ENCODE results near the gene SH3PXD2B.

SH3PXD2B gene

GRCh38 chr5:172492097-172492840, 37.9 kb upstream of the SH3PXD2B start:
- Histone ChIP-seq H3K27me3 (ENCODE audit: insufficient read depth, low read length) (no peaks in the 10 kb centered on the region), H3K23ac (ENCODE audit: low read length) (no peak overlapping the region), H2BK5ac (ENCODE audit: low read depth, low read length, poor library complexity) (no peak overlapping the region), H3K4ac (ENCODE audit: low read depth, low read length) (no peak overlapping the region), H3K9me3 (ENCODE audit: insufficient read depth, low read depth, low read length) (peaks cover 4% of the 10 kb centered on the region), H2AFZ (ENCODE audit: insufficient read depth, low read length, poor library complexity) (no peak overlapping the region), H3K27ac (ENCODE audit: low read depth, low read length) (no peak overlapping the region), H2AK5ac (ENCODE audit: low read length) (no peak overlapping the region), H3K14ac (ENCODE audit: low read length) (no peak overlapping the region), H3K4me3 (ENCODE audit: low read depth, low read length) (no peak overlapping the region), H4K91ac (ENCODE audit: low read depth, low read length) (no peak overlapping the region), H3K4me1 (ENCODE audit: control insufficient read depth in 1 of 2, insufficient read depth in 2 of 2, low read length in 2 of 2) (no peaks in the 10 kb centered on the region), H3K79me1 (ENCODE audit: low read length) (no peaks in the 10 kb centered on the region), H2BK120ac (ENCODE audit: insufficient read depth, low read length, poor library complexity) (no peak overlapping the region), H3K4me2 (ENCODE audit: low read length) (no peak overlapping the region), H3K79me2 (ENCODE audit: control insufficient read depth, insufficient read depth, low read length, poor library complexity) (no peaks in the 10 kb centered on the region), H2BK12ac (ENCODE audit: low read length) (no peak overlapping the region), H3K9ac (ENCODE audit: low read length) (no peak overlapping the region), H4K12ac (ENCODE audit: low read depth, low read length) (no peak overlapping the region), H3K36me3 (ENCODE audit: control insufficient read depth in 1 of 2, insufficient read depth in 2 of 2, low read length in 2 of 2) (no peaks in the 10 kb centered on the region), H3K18ac (ENCODE audit: low read length) (no peak overlapping the region), H4K8ac (ENCODE audit: low read depth, low read length) (no peak overlapping the region)
- DNase-seq, result no peak
- no CpG with 5 or more reads among the region's 14 CpGs for WGBS (ENCODE audit: extremely low coverage, insufficient coverage, insufficient read length)

GRCh38 chr5:172491481-172491880, 37.2 kb upstream of the SH3PXD2B start:
- H3K79me1 ChIP-seq (ENCODE audit: low read length), result no peaks in the 10 kb centered on the region
- no peaks in the 10 kb centered on the region for H3K27me3 ChIP-seq (ENCODE audit: insufficient read depth, low read length)
- H2BK120ac ChIP-seq (ENCODE audit: insufficient read depth, low read length, poor library complexity), result no peak overlapping the region
- no peaks in the 10 kb centered on the region for H3K79me2 ChIP-seq (ENCODE audit: control insufficient read depth, insufficient read depth, low read length, poor library complexity)
- no peak overlapping the region for H2BK12ac ChIP-seq (ENCODE audit: low read length)
- H3K4ac ChIP-seq (ENCODE audit: low read depth, low read length), result no peak overlapping the region
- H3K9me3 ChIP-seq (ENCODE audit: insufficient read depth, low read depth, low read length), result peaks cover 3% of the 10 kb centered on the region
- H3K27ac ChIP-seq (ENCODE audit: low read depth, low read length), result no peak overlapping the region
- H3K4me1 ChIP-seq (ENCODE audit: control insufficient read depth in 1 of 2, insufficient read depth in 2 of 2, low read length in 2 of 2), result no peaks in the 10 kb centered on the region
- H3K23ac ChIP-seq (ENCODE audit: low read length), result no peak overlapping the region
- no peak overlapping the region for H3K9ac ChIP-seq (ENCODE audit: low read length)
- WGBS (ENCODE audit: extremely low coverage, insufficient coverage, insufficient read length), result no CpG with 5 or more reads among the region's 8 CpGs
- H4K91ac ChIP-seq (ENCODE audit: low read depth, low read length), result no peak overlapping the region
- H4K12ac ChIP-seq (ENCODE audit: low read depth, low read length), result no peak overlapping the region
- no peak overlapping the region for H3K4me3 ChIP-seq (ENCODE audit: low read depth, low read length)
- H3K14ac ChIP-seq (ENCODE audit: low read length), result no peak overlapping the region
- H3K18ac ChIP-seq (ENCODE audit: low read length), result no peak overlapping the region
- no peak overlapping the region for H2BK5ac ChIP-seq (ENCODE audit: low read depth, low read length, poor library complexity)
- H3K36me3 ChIP-seq (ENCODE audit: control insufficient read depth in 1 of 2, insufficient read depth in 2 of 2, low read length in 2 of 2), result no peaks in the 10 kb centered on the region
- H3K4me2 ChIP-seq (ENCODE audit: low read length), result no peak overlapping the region
- H2AK5ac ChIP-seq (ENCODE audit: low read length), result no peak overlapping the region
- no peak overlapping the region for H4K8ac ChIP-seq (ENCODE audit: low read depth, low read length)
- H2AFZ ChIP-seq (ENCODE audit: insufficient read depth, low read length, poor library complexity), result no peak overlapping the region
- DNase-seq, result no peak

- H2AFZ ChIP-seq (ENCODE audit: insufficient read depth, low read length, poor library complexity), result no peak overlapping the region
- H3K4me3 ChIP-seq (ENCODE audit: low read depth, low read length), result no peak overlapping the region
- no peak overlapping the region for H2BK120ac ChIP-seq (ENCODE audit: insufficient read depth, low read length, poor library complexity)
- no peak overlapping the region for H4K12ac ChIP-seq (ENCODE audit: low read depth, low read length)
- H4K8ac ChIP-seq (ENCODE audit: low read depth, low read length), result no peak overlapping the region
- no peaks in the 10 kb centered on the region for H3K36me3 ChIP-seq (ENCODE audit: control insufficient read depth in 1 of 2, insufficient read depth in 2 of 2, low read length in 2 of 2)
- DNase-seq, result no peak
- H3K4me1 ChIP-seq (ENCODE audit: control insufficient read depth in 1 of 2, insufficient read depth in 2 of 2, low read length in 2 of 2), result no peaks in the 10 kb centered on the region
- H4K91ac ChIP-seq (ENCODE audit: low read depth, low read length), result no peak overlapping the region
- H3K18ac ChIP-seq (ENCODE audit: low read length), result no peak overlapping the region
- H3K9ac ChIP-seq (ENCODE audit: low read length), result no peak overlapping the region
- no peak overlapping the region for H2AK5ac ChIP-seq (ENCODE audit: low read length)
- H3K9me3 ChIP-seq (ENCODE audit: insufficient read depth, low read depth, low read length), result peaks cover 2% of the 10 kb centered on the region
- H3K4me2 ChIP-seq (ENCODE audit: low read length), result no peak overlapping the region
- WGBS (ENCODE audit: extremely low coverage, insufficient coverage, insufficient read length), result no CpG with 5 or more reads among the region's 12 CpGs
- no peak overlapping the region for H3K4ac ChIP-seq (ENCODE audit: low read depth, low read length)
- no peaks in the 10 kb centered on the region for H3K79me2 ChIP-seq (ENCODE audit: control insufficient read depth, insufficient read depth, low read length, poor library complexity)
- no peak overlapping the region for H2BK5ac ChIP-seq (ENCODE audit: low read depth, low read length, poor library complexity)
- no peak overlapping the region for H3K14ac ChIP-seq (ENCODE audit: low read length)
- H3K23ac ChIP-seq (ENCODE audit: low read length), result no peak overlapping the region
- no peaks in the 10 kb centered on the region for H3K27me3 ChIP-seq (ENCODE audit: insufficient read depth, low read length)
- H2BK12ac ChIP-seq (ENCODE audit: low read length), result no peak overlapping the region
- H3K27ac ChIP-seq (ENCODE audit: low read depth, low read length), result no peak overlapping the region
- no peaks in the 10 kb centered on the region for H3K79me1 ChIP-seq (ENCODE audit: low read length)
Measured at GRCh38 chr5:172490514-172491461, 36.5 kb upstream of the SH3PXD2B start.

- no peak overlapping the region for H2AK5ac ChIP-seq (ENCODE audit: low read length)
- no peak overlapping the region for H3K4me3 ChIP-seq (ENCODE audit: low read depth, low read length)
- H4K91ac ChIP-seq (ENCODE audit: low read depth, low read length), result no peak overlapping the region
- no peaks in the 10 kb centered on the region for H3K36me3 ChIP-seq (ENCODE audit: control insufficient read depth in 1 of 2, insufficient read depth in 2 of 2, low read length in 2 of 2)
- H3K79me1 ChIP-seq (ENCODE audit: low read length), result no peaks in the 10 kb centered on the region
- no peak overlapping the region for H2BK5ac ChIP-seq (ENCODE audit: low read depth, low read length, poor library complexity)
- H4K12ac ChIP-seq (ENCODE audit: low read depth, low read length), result no peak overlapping the region
- DNase-seq, result no peak
- no peak overlapping the region for H2BK120ac ChIP-seq (ENCODE audit: insufficient read depth, low read length, poor library complexity)
- no peak overlapping the region for H3K4ac ChIP-seq (ENCODE audit: low read depth, low read length)
- no peaks in the 10 kb centered on the region for H3K79me2 ChIP-seq (ENCODE audit: control insufficient read depth, insufficient read depth, low read length, poor library complexity)
- no peak overlapping the region for H2BK12ac ChIP-seq (ENCODE audit: low read length)
- WGBS (ENCODE audit: extremely low coverage, insufficient coverage, insufficient read length), result no CpG with 5 or more reads among the region's 14 CpGs
- no peak overlapping the region for H3K4me2 ChIP-seq (ENCODE audit: low read length)
- H3K23ac ChIP-seq (ENCODE audit: low read length), result no peak overlapping the region
- no peak overlapping the region for H3K18ac ChIP-seq (ENCODE audit: low read length)
- no peak overlapping the region for H4K8ac ChIP-seq (ENCODE audit: low read depth, low read length)
- no peaks in the 10 kb centered on the region for H3K27me3 ChIP-seq (ENCODE audit: insufficient read depth, low read length)
- H3K14ac ChIP-seq (ENCODE audit: low read length), result no peak overlapping the region
- H3K4me1 ChIP-seq (ENCODE audit: control insufficient read depth in 1 of 2, insufficient read depth in 2 of 2, low read length in 2 of 2), result no peaks in the 10 kb centered on the region
- H3K27ac ChIP-seq (ENCODE audit: low read depth, low read length), result no peak overlapping the region
- peaks cover 7% of the 10 kb centered on the region for H3K9me3 ChIP-seq (ENCODE audit: insufficient read depth, low read depth, low read length)
- H2AFZ ChIP-seq (ENCODE audit: insufficient read depth, low read length, poor library complexity), result no peak overlapping the region
- no peak overlapping the region for H3K9ac ChIP-seq (ENCODE audit: low read length)
Measured at GRCh38 chr5:172488221-172488620, 33.9 kb upstream of the SH3PXD2B start.
